Colonic mucosa (tissue), 4 donors: Measurements from ENCODE around the gene DIPK2B. TPM values are rescaled to one million over a fixed set of nuclear protein-coding genes. Genes with fewer than 3 reads are reported as not detected.

Experiments
- DNase-seq: peaks from one replicate; pipeline ENCODE4 v3.0.0-alpha.2; 2020
- H3K27ac ChIP-seq: fragments of 200-600 bp; one replicate; pipeline ENCODE4 v1.8.0; 2021
- H3K27me3 ChIP-seq: fragments of 200-600 bp; one replicate; pipeline ENCODE4 v1.8.0; 2021
- H3K36me3 ChIP-seq: fragments of 200-600 bp; one replicate; pipeline ENCODE4 v1.8.0; 2021
- H3K4me1 ChIP-seq: fragments of 200-600 bp; one replicate; pipeline ENCODE4 v1.8.0; 2021; ENCODE audit warnings: mild to moderate bottlenecking
- H3K4me3 ChIP-seq: fragments of 200-600 bp; one replicate; pipeline ENCODE4 v1.8.0; 2021
- H3K9ac ChIP-seq, 2 donors: one replicate each; pipeline ENCODE4 v1.7.0; 2013; ENCODE audit warnings: control low read depth in 2 of 2, low read depth in 2 of 2, low read length in 2 of 2
- H3K9me3 ChIP-seq: fragments of 200-600 bp; one replicate; pipeline ENCODE4 v1.8.0; 2021
- CTCF ChIP-seq: fragments of 200-600 bp; IDR thresholded peaks from one replicate; pipeline ENCODE4 v1.8.0; 2022; ENCODE audit warnings: antibody characterized with exemption, mild to moderate bottlenecking
- intact Hi-C: fragments of 100-400 bp; cut with DNase I; formaldehyde crosslinking; loops from one replicate; pipeline ENCODE4 v1.14.1; 2022
- total RNA-seq, 2 donors: library from RNA; stranded (reverse); fragmentation: NEBNext Ultra II Directional in 1 of 2; extraction: Animal tissue kit (Norgen Biotek cat#: 25700) in 1 of 2; gene quantifications; one replicate each; pipeline ENCODE4 v1.2.1, GENCODE V29; 2021
- donor health status: healthy.
- donor health status: DM: no; HTN: no; CAD: no.
- donor health status: DM: no; HTN: no; CAD: no.

DIPK2B gene
- total RNA-seq, 2 donors from 2014 or later = 1.5 to 2.5 TPM

GRCh38 chrX:45187731-45188130, 12.9 kb downstream of the DIPK2B start:
- intact Hi-C loops = no loop called here
- H3K27ac ChIP-seq = no peak overlapping the region
- H3K4me1 ChIP-seq = no peaks in the 10 kb centered on the region
- DNase-seq = no peak
- no peaks in the 10 kb centered on the region for H3K36me3 ChIP-seq
- H3K9ac ChIP-seq = no peak overlapping the region
- peak overlapping the region; percentile 32 for H3K4me3 ChIP-seq
- no peaks in the 10 kb centered on the region for H3K9me3 ChIP-seq
- TF ChIP-seq CTCF = no peak
- H3K27me3 ChIP-seq = peaks cover 6% of the 10 kb centered on the region

GRCh38 chrX:45186643-45187026, 14.0 kb downstream of the DIPK2B start:
- DNase-seq = no peak
- Histone ChIP-seq H3K4me3 (peak overlapping the region; percentile 32), H3K4me1 (no peaks in the 10 kb centered on the region), H3K9me3 (no peaks in the 10 kb centered on the region), H3K27me3 (peaks cover 6% of the 10 kb centered on the region), H3K27ac (no peak overlapping the region), H3K9ac (peak overlapping the region in 1 of 2 donors; percentile 59), H3K36me3 (no peaks in the 10 kb centered on the region)
- intact Hi-C loops = no loop called here
- TF ChIP-seq CTCF = no peak

GRCh38 chrX:45184211-45184610, 16.5 kb downstream of the DIPK2B start:
- no peaks in the 10 kb centered on the region for H3K36me3 ChIP-seq

GRCh38 chrX:45172890-45173289, 27.8 kb downstream of the DIPK2B start:
- no peak for TF ChIP-seq CTCF
- no peaks in the 10 kb centered on the region for H3K9me3 ChIP-seq
- H3K27ac ChIP-seq = no peak overlapping the region
- H3K27me3 ChIP-seq = no peaks in the 10 kb centered on the region
- no peaks in the 10 kb centered on the region for H3K4me1 ChIP-seq
- intact Hi-C loops = no loop called here
- H3K36me3 ChIP-seq = no peaks in the 10 kb centered on the region
- no peak overlapping the region for H3K9ac ChIP-seq
- no peak for DNase-seq
- no peak overlapping the region for H3K4me3 ChIP-seq

More at GRCh38 chrX:45184211-45184610, 16.5 kb downstream of the DIPK2B start:
- no peak overlapping the region for H3K9ac ChIP-seq
- no peak overlapping the region for H3K27ac ChIP-seq
- intact Hi-C loops = no loop called here
- DNase-seq = no peak
- H3K9me3 ChIP-seq = no peaks in the 10 kb centered on the region
- no peak overlapping the region for H3K4me3 ChIP-seq
- no peak for TF ChIP-seq CTCF
- peaks cover 6% of the 10 kb centered on the region for H3K27me3 ChIP-seq
- no peaks in the 10 kb centered on the region for H3K4me1 ChIP-seq

- no peak for TF ChIP-seq CTCF
- intact Hi-C loops = no loop called here
- H3K9ac ChIP-seq = no peak overlapping the region
- no peaks in the 10 kb centered on the region for H3K27me3 ChIP-seq
- H3K9me3 ChIP-seq = no peaks in the 10 kb centered on the region
- no peak overlapping the region for H3K4me3 ChIP-seq
- no peak for DNase-seq
- no peaks in the 10 kb centered on the region for H3K4me1 ChIP-seq
- no peaks in the 10 kb centered on the region for H3K36me3 ChIP-seq
- no peak overlapping the region for H3K27ac ChIP-seq
These were observed 33.9 kb downstream of the DIPK2B start for GRCh38 chrX:45166781-45167180.

GRCh38 chrX:45165726-45166125, 35.0 kb downstream of the DIPK2B start:
- no peak for DNase-seq
- no peak overlapping the region for H3K4me3 ChIP-seq
- H3K4me1 ChIP-seq = no peaks in the 10 kb centered on the region
- no peaks in the 10 kb centered on the region for H3K9me3 ChIP-seq
- H3K27ac ChIP-seq = no peak overlapping the region
- no peaks in the 10 kb centered on the region for H3K36me3 ChIP-seq
- H3K9ac ChIP-seq = no peak overlapping the region
- H3K27me3 ChIP-seq = no peaks in the 10 kb centered on the region
- intact Hi-C loops = no loop called here
- TF ChIP-seq CTCF = no peak
